GM23338 (cell line): Measurements from ENCODE around the gene CHMP5. TPM values are rescaled to one million over a fixed set of nuclear protein-coding genes. Genes with fewer than 3 reads are reported as not detected.

Experiments
- ATAC-seq: fragments of 200-7000 bp; cut with Tn5 transposase; 3 replicates; pipeline ENCODE4 v1.9.1; 2020
- DNase-seq: peaks from one replicate; pipeline ENCODE4 v3.0.0-alpha.2; 2015; ENCODE audit warnings: low spot score
- H2AFZ ChIP-seq: fragments of 200-600 bp; sonication (generic); 2 replicates; pipeline ENCODE4 v1.8.0; 2016; ENCODE audit warnings: antibody characterized with exemption, mild to moderate bottlenecking, moderate library complexity
- H3F3A ChIP-seq: fragments of 200-600 bp; sonication (generic); replicated peaks from 2 replicates; pipeline ENCODE4 v1.8.0; 2017; ENCODE audit warnings: antibody characterized with exemption, mixed run types, low read depth
- H3K27ac ChIP-seq: fragments of 200-600 bp; sonication (generic); 2 replicates; pipeline ENCODE4 v1.6.1; 2016; ENCODE audit warnings: low read depth
- H3K27me3 ChIP-seq: fragments of 200-600 bp; sonication (generic); 2 replicates; pipeline ENCODE4 v1.8.0; 2016; ENCODE audit warnings: mild to moderate bottlenecking, mixed run types, moderate library complexity; ENCODE audit not compliant: insufficient read depth
- H3K36me3 ChIP-seq: fragments of 200-600 bp; sonication (generic); 2 replicates; pipeline ENCODE4 v1.8.0; 2016; ENCODE audit warnings: mild to moderate bottlenecking; ENCODE audit not compliant: insufficient read depth
- H3K4me1 ChIP-seq: fragments of 200-600 bp; sonication (generic); 2 replicates; pipeline ENCODE4 v1.8.0; 2016; ENCODE audit warnings: mild to moderate bottlenecking, moderate library complexity; ENCODE audit not compliant: insufficient read depth
- H3K4me2 ChIP-seq: fragments of 200-600 bp; sonication (generic); 2 replicates; pipeline ENCODE4 v1.7.1; 2017; ENCODE audit warnings: mixed run types
- H3K4me3 ChIP-seq: fragments of 200-600 bp; sonication (generic); 2 replicates; pipeline ENCODE4 v1.6.1; 2016; ENCODE audit warnings: mixed run types
- H3K79me2 ChIP-seq: fragments of 200-600 bp; sonication (generic); replicated peaks from 2 replicates; pipeline ENCODE4 v1.8.0; 2017; ENCODE audit warnings: mild to moderate bottlenecking; ENCODE audit not compliant: insufficient read depth
- H3K9me2 ChIP-seq: fragments of 200-600 bp; sonication (generic); 2 replicates; pipeline ENCODE4 v1.8.0; 2017; ENCODE audit not compliant: insufficient read depth
- H4K20me1 ChIP-seq: fragments of 200-600 bp; sonication (generic); replicated peaks from 2 replicates; pipeline ENCODE4 v1.8.0; 2017; ENCODE audit warnings: mild to moderate bottlenecking; ENCODE audit not compliant: insufficient read depth
- H3K27ac Mint-ChIP-seq: 2 replicates; pipeline ENCODE4 v1.8.0; 2020; ENCODE audit warnings: inconsistent platforms, mild to moderate bottlenecking, moderate library complexity, mixed read lengths
- H3K27me3 Mint-ChIP-seq: 3 replicates; pipeline ENCODE4 v1.8.0; 2022; ENCODE audit warnings: low read depth, mild to moderate bottlenecking, moderate library complexity, mixed read lengths, inconsistent platforms; ENCODE audit not compliant: insufficient read depth, poor library complexity
- H3K36me3 Mint-ChIP-seq: 3 replicates; pipeline ENCODE4 v1.8.0; 2021; ENCODE audit warnings: low read depth, mild to moderate bottlenecking, inconsistent platforms, moderate library complexity, mixed read lengths
- H3K4me1 Mint-ChIP-seq: 3 replicates; pipeline ENCODE4 v1.8.0; 2020; ENCODE audit warnings: mild to moderate bottlenecking, inconsistent platforms, mixed read lengths
- H3K4me3 Mint-ChIP-seq: 3 replicates; pipeline ENCODE4 v1.8.0; 2021; ENCODE audit warnings: moderate library complexity, mild to moderate bottlenecking, inconsistent platforms, mixed read lengths
- H3K9me3 Mint-ChIP-seq: 3 replicates; pipeline ENCODE4 v1.8.0; 2020; ENCODE audit warnings: moderate library complexity, mild to moderate bottlenecking, inconsistent platforms, mixed read lengths
- CREB1 ChIP-seq: fragments of 250-450 bp; sonication (Bioruptor Pico); IDR thresholded peaks from 2 replicates; pipeline ENCODE4 v1.5.0; 2020; ENCODE audit warnings: low read depth, mild to moderate bottlenecking, moderate library complexity
- EZH2 ChIP-seq: fragments of 200-600 bp; sonication (generic); IDR thresholded peaks from one replicate; pipeline ENCODE4 v1.8.0; 2017; ENCODE audit warnings: antibody characterized with exemption, mild to moderate bottlenecking, low read depth; ENCODE audit not compliant: unreplicated experiment
- EZH2phosphoT487 ChIP-seq: fragments of 200-600 bp; sonication (generic); IDR thresholded peaks from one replicate; pipeline ENCODE4 v1.8.1; 2018; ENCODE audit warnings: antibody characterized with exemption; ENCODE audit not compliant: unreplicated experiment
- JUNB ChIP-seq: IDR thresholded peaks from one replicate; pipeline ENCODE4 v1.6.1; 2016; ENCODE audit warnings: antibody characterized with exemption; ENCODE audit not compliant: unreplicated experiment
- NANOG ChIP-seq: IDR thresholded peaks from 2 replicates; pipeline ENCODE4 v1.6.1; 2016; ENCODE audit warnings: antibody characterized with exemption, borderline replicate concordance
- POLR2AphosphoS5 ChIP-seq: IDR thresholded peaks from 2 replicates; pipeline ENCODE4 v1.6.1; 2016; ENCODE audit warnings: antibody characterized with exemption, low read depth
- STAT1 ChIP-seq: IDR thresholded peaks from one replicate; pipeline ENCODE4 v1.6.1; 2016; ENCODE audit warnings: antibody characterized with exemption; ENCODE audit not compliant: unreplicated experiment
- ZNF331 ChIP-seq: fragments of 250-450 bp; sonication (Bioruptor Pico); IDR thresholded peaks from 2 replicates; pipeline ENCODE4 v1.5.0; 2020; ENCODE audit warnings: low read depth, mild to moderate bottlenecking, moderate library complexity
- polyA plus RNA-seq: library from polyadenylated mRNA; unstranded; fragments of >200 nt; fragmentation: Nextera tagmentation; extraction: Ambion mirVana; gene quantifications from 2 replicates; pipeline ENCODE4 v1.2.1, GENCODE V29; 2016
- total RNA-seq: library from RNA; depleted of rRNA; stranded (reverse); fragments of >200 nt; shearing (Covaris generic); gene quantifications from 2 replicates; pipeline ENCODE4 v1.2.3, GENCODE V29; 2014
- TF ChIP-seq, protein P1 (sequence below): IDR thresholded peaks from one replicate; pipeline ENCODE4 v1.6.1; 2018; ENCODE audit warnings: antibody characterized with exemption; ENCODE audit not compliant: unreplicated experiment
- TF ChIP-seq, protein P2 (sequence below): IDR thresholded peaks from 2 replicates; pipeline ENCODE4 v1.6.1; 2016; ENCODE audit warnings: antibody characterized with exemption
- TF ChIP-seq, protein P3 (sequence below): fragments of 250-450 bp; sonication (Bioruptor Pico); IDR thresholded peaks from 2 replicates; pipeline ENCODE4 v1.5.0; 2020; ENCODE audit warnings: mild to moderate bottlenecking, moderate library complexity
- TF ChIP-seq, protein P4 (sequence below), 2 experiments: fragments of 200-600 bp in 1 of 2; sonication (generic) in 1 of 2; conservative IDR thresholded peaks; 2 replicates each; pipeline versions ENCODE4 v1.5.1 to v1.6.1; 2016 to 2017; ENCODE audit warnings: antibody characterized with exemption in 2 of 2, low read depth in 2 of 2, mild to moderate bottlenecking in 2 of 2, moderate library complexity in 1 of 2

CHMP5 gene
- total and polyA plus RNA-seq, 2 experiments from 2014 or later: 30.9 to 77.8 TPM

DNA sequence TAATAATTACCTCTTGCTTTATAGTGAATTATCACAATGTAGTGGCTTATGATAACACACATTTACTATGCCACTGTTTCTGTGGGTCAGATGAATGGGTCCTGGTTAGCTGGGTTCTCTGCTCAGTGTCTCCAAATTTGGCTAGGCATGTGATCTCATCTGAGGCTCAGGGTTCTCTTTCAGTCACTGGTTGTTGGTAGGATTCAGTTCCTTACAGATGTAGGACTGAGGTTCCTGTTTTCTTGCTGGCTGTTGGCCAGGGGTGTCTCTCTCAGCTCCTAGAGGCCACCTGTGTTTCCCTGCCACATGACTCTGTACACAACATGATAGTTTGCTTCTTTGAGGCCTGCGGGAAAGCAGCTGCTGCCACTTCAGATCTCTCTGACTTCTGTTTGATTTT, 32.6 kb downstream of the CHMP5 start:
- peaks cover 16% of the 10 kb centered on the region for H4K20me1 ChIP-seq
- no peak overlapping the region for H3K4me3 ChIP-seq
- Mint-ChIP-seq H3K4me1 (no peaks in the 10 kb centered on the region; the same call in 2 of the 3 replicates), H3K36me3 (peaks cover 58% of the 10 kb centered on the region), H3K27ac (no peak overlapping the region; the same call in 1 of the 2 replicates), H3K4me3 (no peak overlapping the region), H3K9me3 (no peaks in the 10 kb centered on the region), H3K27me3 (no peaks in the 10 kb centered on the region)
- DNase-seq (no peak), ATAC-seq (no peak)
- no peak overlapping the region for H3K4me2 ChIP-seq
- H3F3A ChIP-seq: no peaks in the 10 kb centered on the region
- no peaks in the 10 kb centered on the region for H3K27me3 ChIP-seq
- H2AFZ ChIP-seq: no peak overlapping the region
- TF ChIP-seq STAT1: no peak
- TF ChIP-seq POLR2AphosphoS5: no peak
- no peak for TF ChIP-seq JUNB
- no peak for TF ChIP-seq EZH2phosphoT487
- TF ChIP-seq CREB1: no peak
- TF ChIP-seq EZH2: no peak
- TF ChIP-seq, protein P1, sequence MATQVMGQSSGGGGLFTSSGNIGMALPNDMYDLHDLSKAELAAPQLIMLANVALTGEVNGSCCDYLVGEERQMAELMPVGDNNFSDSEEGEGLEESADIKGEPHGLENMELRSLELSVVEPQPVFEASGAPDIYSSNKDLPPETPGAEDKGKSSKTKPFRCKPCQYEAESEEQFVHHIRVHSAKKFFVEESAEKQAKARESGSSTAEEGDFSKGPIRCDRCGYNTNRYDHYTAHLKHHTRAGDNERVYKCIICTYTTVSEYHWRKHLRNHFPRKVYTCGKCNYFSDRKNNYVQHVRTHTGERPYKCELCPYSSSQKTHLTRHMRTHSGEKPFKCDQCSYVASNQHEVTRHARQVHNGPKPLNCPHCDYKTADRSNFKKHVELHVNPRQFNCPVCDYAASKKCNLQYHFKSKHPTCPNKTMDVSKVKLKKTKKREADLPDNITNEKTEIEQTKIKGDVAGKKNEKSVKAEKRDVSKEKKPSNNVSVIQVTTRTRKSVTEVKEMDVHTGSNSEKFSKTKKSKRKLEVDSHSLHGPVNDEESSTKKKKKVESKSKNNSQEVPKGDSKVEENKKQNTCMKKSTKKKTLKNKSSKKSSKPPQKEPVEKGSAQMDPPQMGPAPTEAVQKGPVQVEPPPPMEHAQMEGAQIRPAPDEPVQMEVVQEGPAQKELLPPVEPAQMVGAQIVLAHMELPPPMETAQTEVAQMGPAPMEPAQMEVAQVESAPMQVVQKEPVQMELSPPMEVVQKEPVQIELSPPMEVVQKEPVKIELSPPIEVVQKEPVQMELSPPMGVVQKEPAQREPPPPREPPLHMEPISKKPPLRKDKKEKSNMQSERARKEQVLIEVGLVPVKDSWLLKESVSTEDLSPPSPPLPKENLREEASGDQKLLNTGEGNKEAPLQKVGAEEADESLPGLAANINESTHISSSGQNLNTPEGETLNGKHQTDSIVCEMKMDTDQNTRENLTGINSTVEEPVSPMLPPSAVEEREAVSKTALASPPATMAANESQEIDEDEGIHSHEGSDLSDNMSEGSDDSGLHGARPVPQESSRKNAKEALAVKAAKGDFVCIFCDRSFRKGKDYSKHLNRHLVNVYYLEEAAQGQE: no peak
- TF ChIP-seq, protein P2, sequence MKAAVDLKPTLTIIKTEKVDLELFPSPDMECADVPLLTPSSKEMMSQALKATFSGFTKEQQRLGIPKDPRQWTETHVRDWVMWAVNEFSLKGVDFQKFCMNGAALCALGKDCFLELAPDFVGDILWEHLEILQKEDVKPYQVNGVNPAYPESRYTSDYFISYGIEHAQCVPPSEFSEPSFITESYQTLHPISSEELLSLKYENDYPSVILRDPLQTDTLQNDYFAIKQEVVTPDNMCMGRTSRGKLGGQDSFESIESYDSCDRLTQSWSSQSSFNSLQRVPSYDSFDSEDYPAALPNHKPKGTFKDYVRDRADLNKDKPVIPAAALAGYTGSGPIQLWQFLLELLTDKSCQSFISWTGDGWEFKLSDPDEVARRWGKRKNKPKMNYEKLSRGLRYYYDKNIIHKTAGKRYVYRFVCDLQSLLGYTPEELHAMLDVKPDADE: no peak
- TF ChIP-seq ZNF331 (CRISPR knock-in tag): no peak
- TF ChIP-seq, protein P3, sequence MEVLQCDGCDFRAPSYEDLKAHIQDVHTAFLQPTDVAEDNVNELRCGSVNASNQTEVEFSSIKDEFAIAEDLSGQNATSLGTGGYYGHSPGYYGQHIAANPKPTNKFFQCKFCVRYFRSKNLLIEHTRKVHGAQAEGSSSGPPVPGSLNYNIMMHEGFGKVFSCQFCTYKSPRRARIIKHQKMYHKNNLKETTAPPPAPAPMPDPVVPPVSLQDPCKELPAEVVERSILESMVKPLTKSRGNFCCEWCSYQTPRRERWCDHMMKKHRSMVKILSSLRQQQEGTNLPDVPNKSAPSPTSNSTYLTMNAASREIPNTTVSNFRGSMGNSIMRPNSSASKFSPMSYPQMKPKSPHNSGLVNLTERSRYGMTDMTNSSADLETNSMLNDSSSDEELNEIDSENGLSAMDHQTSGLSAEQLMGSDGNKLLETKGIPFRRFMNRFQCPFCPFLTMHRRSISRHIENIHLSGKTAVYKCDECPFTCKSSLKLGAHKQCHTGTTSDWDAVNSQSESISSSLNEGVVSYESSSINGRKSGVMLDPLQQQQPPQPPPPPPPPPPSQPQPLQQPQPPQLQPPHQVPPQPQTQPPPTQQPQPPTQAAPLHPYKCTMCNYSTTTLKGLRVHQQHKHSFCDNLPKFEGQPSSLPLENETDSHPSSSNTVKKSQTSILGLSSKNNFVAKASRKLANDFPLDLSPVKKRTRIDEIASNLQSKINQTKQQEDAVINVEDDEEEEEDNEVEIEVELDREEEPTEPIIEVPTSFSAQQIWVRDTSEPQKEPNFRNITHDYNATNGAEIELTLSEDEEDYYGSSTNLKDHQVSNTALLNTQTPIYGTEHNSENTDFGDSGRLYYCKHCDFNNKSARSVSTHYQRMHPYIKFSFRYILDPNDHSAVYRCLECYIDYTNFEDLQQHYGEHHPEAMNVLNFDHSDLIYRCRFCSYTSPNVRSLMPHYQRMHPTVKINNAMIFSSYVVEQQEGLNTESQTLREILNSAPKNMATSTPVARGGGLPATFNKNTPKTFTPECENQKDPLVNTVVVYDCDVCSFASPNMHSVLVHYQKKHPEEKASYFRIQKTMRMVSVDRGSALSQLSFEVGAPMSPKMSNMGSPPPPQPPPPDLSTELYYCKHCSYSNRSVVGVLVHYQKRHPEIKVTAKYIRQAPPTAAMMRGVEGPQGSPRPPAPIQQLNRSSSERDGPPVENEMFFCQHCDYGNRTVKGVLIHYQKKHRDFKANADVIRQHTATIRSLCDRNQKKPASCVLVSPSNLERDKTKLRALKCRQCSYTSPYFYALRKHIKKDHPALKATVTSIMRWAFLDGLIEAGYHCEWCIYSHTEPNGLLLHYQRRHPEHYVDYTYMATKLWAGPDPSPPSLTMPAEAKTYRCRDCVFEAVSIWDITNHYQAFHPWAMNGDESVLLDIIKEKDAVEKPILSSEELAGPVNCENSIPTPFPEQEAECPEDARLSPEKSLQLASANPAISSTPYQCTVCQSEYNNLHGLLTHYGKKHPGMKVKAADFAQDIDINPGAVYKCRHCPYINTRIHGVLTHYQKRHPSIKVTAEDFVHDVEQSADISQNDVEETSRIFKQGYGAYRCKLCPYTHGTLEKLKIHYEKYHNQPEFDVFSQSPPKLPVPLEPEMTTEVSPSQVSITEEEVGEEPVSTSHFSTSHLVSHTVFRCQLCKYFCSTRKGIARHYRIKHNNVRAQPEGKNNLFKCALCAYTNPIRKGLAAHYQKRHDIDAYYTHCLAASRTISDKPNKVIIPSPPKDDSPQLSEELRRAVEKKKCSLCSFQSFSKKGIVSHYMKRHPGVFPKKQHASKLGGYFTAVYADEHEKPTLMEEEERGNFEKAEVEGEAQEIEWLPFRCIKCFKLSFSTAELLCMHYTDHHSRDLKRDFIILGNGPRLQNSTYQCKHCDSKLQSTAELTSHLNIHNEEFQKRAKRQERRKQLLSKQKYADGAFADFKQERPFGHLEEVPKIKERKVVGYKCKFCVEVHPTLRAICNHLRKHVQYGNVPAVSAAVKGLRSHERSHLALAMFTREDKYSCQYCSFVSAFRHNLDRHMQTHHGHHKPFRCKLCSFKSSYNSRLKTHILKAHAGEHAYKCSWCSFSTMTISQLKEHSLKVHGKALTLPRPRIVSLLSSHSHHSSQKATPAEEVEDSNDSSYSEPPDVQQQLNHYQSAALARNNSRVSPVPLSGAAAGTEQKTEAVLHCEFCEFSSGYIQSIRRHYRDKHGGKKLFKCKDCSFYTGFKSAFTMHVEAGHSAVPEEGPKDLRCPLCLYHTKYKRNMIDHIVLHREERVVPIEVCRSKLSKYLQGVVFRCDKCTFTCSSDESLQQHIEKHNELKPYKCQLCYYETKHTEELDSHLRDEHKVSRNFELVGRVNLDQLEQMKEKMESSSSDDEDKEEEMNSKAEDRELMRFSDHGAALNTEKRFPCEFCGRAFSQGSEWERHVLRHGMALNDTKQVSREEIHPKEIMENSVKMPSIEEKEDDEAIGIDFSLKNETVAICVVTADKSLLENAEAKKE (CRISPR knock-in tag): no peak
- no peak for TF ChIP-seq NANOG
- TF ChIP-seq, protein P4, sequence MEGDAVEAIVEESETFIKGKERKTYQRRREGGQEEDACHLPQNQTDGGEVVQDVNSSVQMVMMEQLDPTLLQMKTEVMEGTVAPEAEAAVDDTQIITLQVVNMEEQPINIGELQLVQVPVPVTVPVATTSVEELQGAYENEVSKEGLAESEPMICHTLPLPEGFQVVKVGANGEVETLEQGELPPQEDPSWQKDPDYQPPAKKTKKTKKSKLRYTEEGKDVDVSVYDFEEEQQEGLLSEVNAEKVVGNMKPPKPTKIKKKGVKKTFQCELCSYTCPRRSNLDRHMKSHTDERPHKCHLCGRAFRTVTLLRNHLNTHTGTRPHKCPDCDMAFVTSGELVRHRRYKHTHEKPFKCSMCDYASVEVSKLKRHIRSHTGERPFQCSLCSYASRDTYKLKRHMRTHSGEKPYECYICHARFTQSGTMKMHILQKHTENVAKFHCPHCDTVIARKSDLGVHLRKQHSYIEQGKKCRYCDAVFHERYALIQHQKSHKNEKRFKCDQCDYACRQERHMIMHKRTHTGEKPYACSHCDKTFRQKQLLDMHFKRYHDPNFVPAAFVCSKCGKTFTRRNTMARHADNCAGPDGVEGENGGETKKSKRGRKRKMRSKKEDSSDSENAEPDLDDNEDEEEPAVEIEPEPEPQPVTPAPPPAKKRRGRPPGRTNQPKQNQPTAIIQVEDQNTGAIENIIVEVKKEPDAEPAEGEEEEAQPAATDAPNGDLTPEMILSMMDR (conservative IDR thresholded peaks at IDR 0.05; ENCODE audit: low read depth in 2 of 2): no peak
- H3K9me2 ChIP-seq: no peaks in the 10 kb centered on the region
- H3K27ac ChIP-seq: no peak overlapping the region
- H3K79me2 ChIP-seq: peaks cover 78% of the 10 kb centered on the region
- H3K36me3 ChIP-seq: peaks cover 49% of the 10 kb centered on the region
- H3K4me1 ChIP-seq: no peaks in the 10 kb centered on the region
